HCT116 (cell line): ENCODE measurements around the gene PTPN1.

Experiments
- CEBPB ChIP-seq: IDR thresholded peaks from 2 replicates; pipeline ENCODE4 v1.6.1; 2012; ENCODE audit warnings: low read depth
- EZH2 ChIP-seq: fragments of 200-600 bp; sonication (generic); IDR thresholded peaks from 2 replicates; pipeline ENCODE4 v1.6.1; 2017; ENCODE audit warnings: antibody characterized with exemption, mixed run types
- FOSL1 ChIP-seq: IDR thresholded peaks from 2 replicates; pipeline ENCODE4 v1.6.1; 2012; ENCODE audit warnings: low read depth
- JUND ChIP-seq: IDR thresholded peaks from 2 replicates; pipeline ENCODE4 v1.6.1; 2012
- POLR2A ChIP-seq: IDR thresholded peaks from 2 replicates; pipeline ENCODE4 v1.7.0; 2011; ENCODE audit warnings: borderline replicate concordance; ENCODE audit not compliant: insufficient read depth, insufficient read length; ENCODE audit errors: extremely low read depth
- POLR2AphosphoS5 ChIP-seq: IDR thresholded peaks from 2 replicates; pipeline ENCODE4 v1.6.1; 2011; ENCODE audit warnings: mild to moderate bottlenecking, low read depth, low read length, moderate library complexity
- RAD21 ChIP-seq: IDR thresholded peaks from 2 replicates; pipeline ENCODE4 v1.6.1; 2012; ENCODE audit warnings: low read depth, mild to moderate bottlenecking
- REST ChIP-seq: IDR thresholded peaks from 2 replicates; pipeline ENCODE4 v1.6.1; 2012; ENCODE audit warnings: low read depth
- SRF ChIP-seq: IDR thresholded peaks from 2 replicates; pipeline ENCODE4 v1.6.1; 2012; ENCODE audit warnings: low read depth
- YY1 ChIP-seq: IDR thresholded peaks from 2 replicates; pipeline ENCODE4 v1.6.1; 2011; ENCODE audit warnings: low read length, low read depth, moderate library complexity, mild to moderate bottlenecking; ENCODE audit not compliant: insufficient replicate concordance; ENCODE audit errors: extremely low read depth
- ZFX ChIP-seq: fragments of 450-650 bp; IDR thresholded peaks from 2 replicates; pipeline ENCODE4 v1.6.1; 2017
- ZNF274 ChIP-seq: fragments of 200-500 bp; sonication (Bioruptor generic); IDR thresholded peaks from 2 replicates; pipeline ENCODE4 v1.6.1; 2014; ENCODE audit warnings: mild to moderate bottlenecking, low read depth, low read length, inconsistent platforms
- TF ChIP-seq, protein P1 (sequence below), 3 experiments: fragments of 200-600 bp in 1 of 3; sonication (generic) in 1 of 3; IDR thresholded peaks in 2 of 3; conservative IDR thresholded peaks in 1 of 3; 2 replicates each; pipeline ENCODE4 v1.5.1; 2012 to 2017; ENCODE audit warnings: low read depth in 2 of 3, low read length in 2 of 3, antibody characterized with exemption in 1 of 3, borderline replicate concordance in 1 of 3, control low read depth in 1 of 3, mild to moderate bottlenecking in 1 of 3, mixed read lengths in 1 of 3, mixed run types in 1 of 3, moderate library complexity in 1 of 3; ENCODE audit not compliant: insufficient read depth in 1 of 3
- TF ChIP-seq, protein P2 (sequence below): IDR thresholded peaks from 2 replicates; pipeline ENCODE4 v1.6.1; 2012

DNA sequence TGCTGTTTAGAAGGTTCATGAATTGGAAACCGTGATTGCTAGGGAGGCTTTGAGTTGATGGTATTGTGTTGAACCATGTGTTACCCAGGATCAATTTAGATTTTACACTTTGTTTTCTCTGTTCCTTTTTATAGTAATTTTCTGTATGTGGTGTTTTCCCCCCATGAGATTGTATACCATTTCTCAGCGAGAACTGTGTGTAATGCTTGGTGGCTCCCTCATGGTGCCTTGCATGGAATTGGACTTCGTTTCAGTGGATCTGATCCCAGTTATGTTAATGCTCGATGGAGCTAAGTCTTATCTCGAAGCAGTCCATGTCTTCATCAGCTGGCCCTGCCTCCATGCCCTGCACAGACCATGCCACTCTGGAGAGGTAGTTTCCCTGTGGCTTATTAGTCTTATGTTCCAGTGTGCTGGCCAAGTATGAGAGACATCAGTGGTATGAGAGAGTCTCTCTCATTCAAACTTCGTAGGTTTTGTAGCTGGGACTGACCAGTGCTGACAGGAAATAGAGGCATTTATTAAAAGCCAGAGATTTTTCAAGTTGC lies 18.7 kb downstream of the PTPN1 start:
- TF ChIP-seq JUND (no peak), RAD21 (no peak), CEBPB (no peak), POLR2AphosphoS5 (no peak), POLR2A (no peak), FOSL1 (no peak), ZFX (no peak), YY1 (no peak), EZH2 (no peak), SRF (no peak), REST (no peak), ZNF274 (no peak)
- TF ChIP-seq, protein P1, sequence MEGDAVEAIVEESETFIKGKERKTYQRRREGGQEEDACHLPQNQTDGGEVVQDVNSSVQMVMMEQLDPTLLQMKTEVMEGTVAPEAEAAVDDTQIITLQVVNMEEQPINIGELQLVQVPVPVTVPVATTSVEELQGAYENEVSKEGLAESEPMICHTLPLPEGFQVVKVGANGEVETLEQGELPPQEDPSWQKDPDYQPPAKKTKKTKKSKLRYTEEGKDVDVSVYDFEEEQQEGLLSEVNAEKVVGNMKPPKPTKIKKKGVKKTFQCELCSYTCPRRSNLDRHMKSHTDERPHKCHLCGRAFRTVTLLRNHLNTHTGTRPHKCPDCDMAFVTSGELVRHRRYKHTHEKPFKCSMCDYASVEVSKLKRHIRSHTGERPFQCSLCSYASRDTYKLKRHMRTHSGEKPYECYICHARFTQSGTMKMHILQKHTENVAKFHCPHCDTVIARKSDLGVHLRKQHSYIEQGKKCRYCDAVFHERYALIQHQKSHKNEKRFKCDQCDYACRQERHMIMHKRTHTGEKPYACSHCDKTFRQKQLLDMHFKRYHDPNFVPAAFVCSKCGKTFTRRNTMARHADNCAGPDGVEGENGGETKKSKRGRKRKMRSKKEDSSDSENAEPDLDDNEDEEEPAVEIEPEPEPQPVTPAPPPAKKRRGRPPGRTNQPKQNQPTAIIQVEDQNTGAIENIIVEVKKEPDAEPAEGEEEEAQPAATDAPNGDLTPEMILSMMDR (IDR thresholded peaks at IDR 0.05 in 2 of 3, conservative IDR thresholded peaks at IDR 0.05 in 1 of 3; ENCODE audit: borderline replicate concordance in 1 of 3, insufficient read depth in 1 of 3, low read depth in 2 of 3, low read length in 2 of 3) = no peak
- TF ChIP-seq, protein P2, sequence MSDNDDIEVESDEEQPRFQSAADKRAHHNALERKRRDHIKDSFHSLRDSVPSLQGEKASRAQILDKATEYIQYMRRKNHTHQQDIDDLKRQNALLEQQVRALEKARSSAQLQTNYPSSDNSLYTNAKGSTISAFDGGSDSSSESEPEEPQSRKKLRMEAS = no peak
